Amniotic stem cell (primary cell): ENCODE data around the gene FRS2.

ENCODE experiments used
- DNase-seq: peaks from one replicate; lab custom pipeline; 2025; lab: John Stamatoyannopoulos, UW

FRS2 gene

GRCh38 chr12:69527506-69528272 lies 57.5 kb downstream of the FRS2 start:
- no peak for DNase-seq

GRCh38 chr12:69529021-69529420 lies 58.8 kb downstream of the FRS2 start:
- DNase-seq = no peak

- DNase-seq = no peak
These were observed 63.7 kb downstream of the FRS2 start for GRCh38 chr12:69533844-69534243.

- peak; percentile 94 for DNase-seq
These were observed 64.2 kb downstream of the FRS2 start for GRCh38 chr12:69534389-69534822.

- DNase-seq = peak; percentile 55
These were observed 70.8 kb downstream of the FRS2 start for GRCh38 chr12:69540987-69541386.

- no peak for DNase-seq
These were observed 73.9 kb downstream of the FRS2 start for GRCh38 chr12:69544087-69544486.

- DNase-seq = no peak
These were observed 74.9 kb downstream of the FRS2 start for GRCh38 chr12:69545081-69545480.

GRCh38 chr12:69546693-69547438 lies 76.7 kb downstream of the FRS2 start:
- no peak for DNase-seq

- no peak for DNase-seq
These were observed 78.5 kb downstream of the FRS2 start for GRCh38 chr12:69548687-69549086.

- DNase-seq = no peak
These were observed 80.6 kb downstream of the FRS2 start for GRCh38 chr12:69550569-69551350.

GRCh38 chr12:69553628-69554248 lies 83.5 kb downstream of the FRS2 start:
- no peak for DNase-seq

GRCh38 chr12:69555461-69555860 lies 85.3 kb downstream of the FRS2 start:
- DNase-seq = peak; percentile 76

- DNase-seq = no peak
These were observed 86.2 kb downstream of the FRS2 start for GRCh38 chr12:69556383-69556782.

GRCh38 chr12:69563166-69563762 lies 93.1 kb downstream of the FRS2 start:
- no peak for DNase-seq

- no peak for DNase-seq
These were observed 96.4 kb downstream of the FRS2 start for GRCh38 chr12:69566603-69567002.

GRCh38 chr12:69569236-69569635 lies 99.0 kb downstream of the FRS2 start:
- no peak for DNase-seq

GRCh38 chr12:69570000-69570516 lies 99.9 kb downstream of the FRS2 start:
- no peak for DNase-seq

GRCh38 chr12:69570545-69571399 lies 100.6 kb downstream of the FRS2 start:
- peak; percentile 46 for DNase-seq

- no peak for DNase-seq
These were observed 105.2 kb downstream of the FRS2 start for GRCh38 chr12:69575346-69575745.

GRCh38 chr12:69578283-69578682 lies 108.1 kb downstream of the FRS2 start:
- no peak for DNase-seq

- no peak for DNase-seq
These were observed 108.8 kb downstream of the FRS2 start for GRCh38 chr12:69579029-69579428.
